Tibial nerve (tissue), 4 donors: ENCODE results near the gene ZNF132.

Experiments used
- EP300 ChIP-seq, 2 donors: sonication (generic); formaldehyde crosslinking; IDR thresholded peaks; one replicate each; pipeline ENCODE4 v1.6.1; 2017; ENCODE audit warnings: antibody characterized with exemption in 2 of 2, mild to moderate bottlenecking in 1 of 2
- POLR2A ChIP-seq, 2 donors: fragments of 450-650 bp; IDR thresholded peaks; one replicate each; pipeline ENCODE4 v1.6.1; 2017; ENCODE audit warnings: antibody characterized with exemption in 2 of 2, mild to moderate bottlenecking in 2 of 2, moderate library complexity in 2 of 2
- TF ChIP-seq, protein P1 (sequence below), 5 experiments: fragments of 200-600 bp in 3 of 5; fragments of 450-650 bp in 2 of 5; sonication (generic) in 3 of 5; IDR thresholded peaks; one replicate each; pipeline ENCODE4 v1.5.1; 2016 to 2019; ENCODE audit warnings: antibody characterized with exemption in 5 of 5, mild to moderate bottlenecking in 3 of 5, moderate library complexity in 2 of 5

DNA sequence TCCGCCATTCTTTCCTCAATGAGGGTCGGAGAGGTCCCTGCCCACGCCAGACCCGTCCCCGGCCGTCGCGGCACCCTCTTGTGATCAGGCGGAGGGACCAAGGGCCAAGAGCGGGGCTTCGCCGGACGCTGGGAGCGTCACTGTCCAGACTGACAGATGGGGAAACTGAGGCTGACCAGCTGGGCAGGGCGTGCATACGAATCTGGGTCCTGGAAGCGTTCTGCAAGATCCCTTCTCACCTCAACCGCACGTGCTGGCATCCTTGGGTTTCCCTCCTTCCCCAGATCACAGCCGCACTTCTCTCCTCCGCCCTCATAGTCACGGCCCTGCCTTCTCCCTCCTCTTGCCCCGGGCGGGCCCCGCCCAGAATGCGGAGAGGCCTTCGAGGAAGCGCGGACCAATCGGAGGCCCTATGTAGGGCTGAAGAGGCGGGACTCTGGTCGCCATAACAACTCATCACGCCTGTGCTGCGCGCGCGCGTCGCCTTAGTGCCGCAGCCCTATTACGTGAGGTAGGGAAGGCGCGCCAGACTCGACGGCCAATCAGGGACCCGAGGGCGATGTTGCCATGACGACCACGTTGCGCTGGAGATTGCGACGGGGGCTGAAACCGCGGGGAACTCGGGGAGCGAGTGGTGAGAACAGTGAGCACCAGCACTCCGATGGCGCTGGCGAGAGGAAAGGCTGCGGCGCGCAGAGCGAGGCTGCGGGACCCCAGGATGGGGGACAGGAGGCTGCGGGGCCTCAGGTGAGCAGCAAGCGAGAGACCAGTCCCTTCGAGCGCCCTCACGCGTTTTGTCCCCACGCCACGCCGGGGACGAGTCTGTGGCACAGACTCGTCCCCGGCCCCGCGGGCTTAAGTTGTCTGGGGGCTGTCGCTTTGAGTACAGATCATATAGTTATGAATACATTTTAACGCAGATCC lies 38.8 kb downstream of the ZNF132 start:
- peak; percentile 75 to 89 for TF ChIP-seq EP300 (IDR thresholded peaks at IDR 0.05)
- TF ChIP-seq, protein P1, sequence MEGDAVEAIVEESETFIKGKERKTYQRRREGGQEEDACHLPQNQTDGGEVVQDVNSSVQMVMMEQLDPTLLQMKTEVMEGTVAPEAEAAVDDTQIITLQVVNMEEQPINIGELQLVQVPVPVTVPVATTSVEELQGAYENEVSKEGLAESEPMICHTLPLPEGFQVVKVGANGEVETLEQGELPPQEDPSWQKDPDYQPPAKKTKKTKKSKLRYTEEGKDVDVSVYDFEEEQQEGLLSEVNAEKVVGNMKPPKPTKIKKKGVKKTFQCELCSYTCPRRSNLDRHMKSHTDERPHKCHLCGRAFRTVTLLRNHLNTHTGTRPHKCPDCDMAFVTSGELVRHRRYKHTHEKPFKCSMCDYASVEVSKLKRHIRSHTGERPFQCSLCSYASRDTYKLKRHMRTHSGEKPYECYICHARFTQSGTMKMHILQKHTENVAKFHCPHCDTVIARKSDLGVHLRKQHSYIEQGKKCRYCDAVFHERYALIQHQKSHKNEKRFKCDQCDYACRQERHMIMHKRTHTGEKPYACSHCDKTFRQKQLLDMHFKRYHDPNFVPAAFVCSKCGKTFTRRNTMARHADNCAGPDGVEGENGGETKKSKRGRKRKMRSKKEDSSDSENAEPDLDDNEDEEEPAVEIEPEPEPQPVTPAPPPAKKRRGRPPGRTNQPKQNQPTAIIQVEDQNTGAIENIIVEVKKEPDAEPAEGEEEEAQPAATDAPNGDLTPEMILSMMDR (IDR thresholded peaks at IDR 0.05): peak in 1 of 5 experiments; percentile 12
- TF ChIP-seq POLR2A (IDR thresholded peaks at IDR 0.05): peak; percentile 34 to 69
